Skeletal muscle satellite cell (primary cell): ENCODE measurements around the gene KCNG2.

ENCODE experiments used
- H3K27me3 ChIP-seq: 2 replicates; pipeline ENCODE4 v1.7.0; 2013; ENCODE audit warnings: low read length; ENCODE audit not compliant: control insufficient read depth, insufficient read depth
- H3K36me3 ChIP-seq: 2 replicates; pipeline ENCODE4 v1.7.0; 2013; ENCODE audit warnings: mild to moderate bottlenecking, control low read depth, low read length; ENCODE audit not compliant: insufficient read depth
- H3K4me1 ChIP-seq: 2 replicates; pipeline ENCODE4 v1.7.0; 2013; ENCODE audit warnings: low read length; ENCODE audit not compliant: control insufficient read depth, insufficient read depth
- H3K4me2 ChIP-seq: 2 replicates; pipeline ENCODE4 v1.7.0; 2013; ENCODE audit warnings: mild to moderate bottlenecking, low read length
- H3K4me3 ChIP-seq: 2 replicates; pipeline ENCODE4 v1.7.0; 2013; ENCODE audit warnings: low read length
- H3K9ac ChIP-seq: 2 replicates; pipeline ENCODE4 v1.7.0; 2013; ENCODE audit warnings: mild to moderate bottlenecking, low read depth, low read length, moderate library complexity
- H3K9me3 ChIP-seq: replicated peaks from 2 replicates; pipeline ENCODE4 v1.7.0; 2013; ENCODE audit warnings: mild to moderate bottlenecking, control low read depth, low read length

Gene KCNG2

DNA sequence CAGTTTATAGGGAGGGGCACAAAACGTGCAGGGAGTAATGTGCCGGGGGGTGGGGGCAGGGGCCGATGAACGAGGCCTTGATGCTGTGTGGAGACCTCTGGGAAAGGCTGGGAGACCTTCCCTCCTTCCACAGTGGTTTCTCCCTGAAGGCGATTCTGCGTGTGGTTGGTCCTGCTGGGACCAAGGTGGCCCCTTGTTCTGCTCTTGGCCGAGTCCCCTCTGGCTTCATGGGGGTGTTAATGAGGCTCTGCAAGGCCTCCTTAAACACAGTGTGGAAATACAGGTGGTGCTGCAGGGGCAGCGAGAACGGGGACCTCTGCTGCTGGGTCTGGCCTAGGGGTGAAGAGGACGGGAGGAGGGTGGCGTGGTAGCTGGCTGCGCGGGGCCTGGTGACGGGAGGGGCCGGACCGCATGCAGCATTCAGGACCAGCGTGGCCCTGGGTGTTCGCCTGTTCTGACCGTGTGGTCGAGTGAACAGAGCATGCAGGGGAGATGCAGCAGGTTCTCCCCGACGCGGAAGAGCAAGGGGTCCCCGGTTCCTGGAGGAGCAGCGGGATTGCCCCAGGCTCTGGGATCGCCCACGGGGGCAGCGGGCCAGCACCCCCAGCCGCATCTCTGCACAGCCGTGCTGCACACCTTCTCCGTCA lies 42.1 kb upstream of the KCNG2 start:
- no peaks in the 10 kb centered on the region for H3K4me1 ChIP-seq
- no peaks in the 10 kb centered on the region for H3K9me3 ChIP-seq
- no peak overlapping the region for H3K9ac ChIP-seq
- no peaks in the 10 kb centered on the region for H3K27me3 ChIP-seq
- H3K4me2 ChIP-seq, result no peak overlapping the region
- peaks cover 16% of the 10 kb centered on the region for H3K36me3 ChIP-seq
- H3K4me3 ChIP-seq, result no peak overlapping the region

- H3K9ac ChIP-seq, result no peak overlapping the region
- H3K9me3 ChIP-seq, result no peaks in the 10 kb centered on the region
- no peak overlapping the region for H3K4me2 ChIP-seq
- H3K4me1 ChIP-seq, result no peaks in the 10 kb centered on the region
- no peaks in the 10 kb centered on the region for H3K27me3 ChIP-seq
- no peak overlapping the region for H3K4me3 ChIP-seq
- peaks cover 16% of the 10 kb centered on the region for H3K36me3 ChIP-seq
Observed at GRCh38 chr18:79756143-79756500, 41.6 kb upstream of the KCNG2 start.

- H3K4me2 ChIP-seq, result no peak overlapping the region
- H3K36me3 ChIP-seq, result peaks cover 13% of the 10 kb centered on the region
- no peaks in the 10 kb centered on the region for H3K27me3 ChIP-seq
- H3K9me3 ChIP-seq, result no peaks in the 10 kb centered on the region
- H3K4me3 ChIP-seq, result no peak overlapping the region
- no peaks in the 10 kb centered on the region for H3K4me1 ChIP-seq
- no peak overlapping the region for H3K9ac ChIP-seq
Observed at GRCh38 chr18:79756826-79757225, 40.9 kb upstream of the KCNG2 start.

DNA sequence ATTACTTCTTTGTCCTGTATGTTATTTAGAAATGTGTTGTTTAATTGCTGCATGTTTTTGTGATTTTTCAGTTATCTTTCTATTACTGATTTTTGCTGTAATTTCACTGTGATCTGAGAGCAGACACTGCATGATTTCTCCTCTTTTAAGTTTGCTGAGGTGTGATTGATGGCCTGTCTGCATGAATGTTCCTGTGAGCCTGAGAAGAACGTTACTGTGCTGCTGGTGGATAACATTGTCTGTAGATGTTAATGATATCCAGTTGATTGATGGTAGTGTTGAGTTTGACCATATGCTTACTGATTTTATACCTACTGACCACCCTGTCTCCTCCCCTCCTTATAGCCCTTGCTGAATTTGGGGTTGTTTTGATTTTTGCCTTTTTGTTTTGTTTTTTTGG lies 37.4 kb upstream of the KCNG2 start:
- no peak overlapping the region for H3K4me2 ChIP-seq
- no peaks in the 10 kb centered on the region for H3K9me3 ChIP-seq
- H3K4me3 ChIP-seq, result no peak overlapping the region
- H3K36me3 ChIP-seq, result no peaks in the 10 kb centered on the region
- no peak overlapping the region for H3K9ac ChIP-seq
- no peaks in the 10 kb centered on the region for H3K4me1 ChIP-seq
- H3K27me3 ChIP-seq, result peaks cover 4% of the 10 kb centered on the region

DNA sequence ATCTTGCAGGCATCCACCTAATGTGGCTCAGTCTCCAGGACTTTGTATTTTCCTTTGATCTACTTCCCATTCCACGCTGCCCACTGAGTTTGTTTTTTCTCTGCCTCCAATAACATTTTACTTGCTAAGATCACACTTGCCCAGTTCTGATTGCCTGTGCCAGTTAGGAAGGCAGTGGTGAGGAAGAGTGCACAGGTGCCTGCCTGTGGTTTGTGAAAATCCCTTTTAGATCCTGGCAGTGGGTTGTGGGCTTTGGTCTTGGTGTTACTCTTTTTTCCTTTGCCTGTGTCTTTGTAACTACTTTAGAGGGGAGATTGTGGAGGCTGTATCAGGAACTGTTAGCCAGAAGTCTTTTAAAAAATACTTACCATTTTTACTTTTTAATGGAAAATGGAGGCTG lies 36.9 kb upstream of the KCNG2 start:
- H3K9me3 ChIP-seq, result no peaks in the 10 kb centered on the region
- no peak overlapping the region for H3K9ac ChIP-seq
- no peak overlapping the region for H3K4me2 ChIP-seq
- no peaks in the 10 kb centered on the region for H3K4me1 ChIP-seq
- no peaks in the 10 kb centered on the region for H3K36me3 ChIP-seq
- no peak overlapping the region for H3K4me3 ChIP-seq
- H3K27me3 ChIP-seq, result peaks cover 4% of the 10 kb centered on the region

DNA sequence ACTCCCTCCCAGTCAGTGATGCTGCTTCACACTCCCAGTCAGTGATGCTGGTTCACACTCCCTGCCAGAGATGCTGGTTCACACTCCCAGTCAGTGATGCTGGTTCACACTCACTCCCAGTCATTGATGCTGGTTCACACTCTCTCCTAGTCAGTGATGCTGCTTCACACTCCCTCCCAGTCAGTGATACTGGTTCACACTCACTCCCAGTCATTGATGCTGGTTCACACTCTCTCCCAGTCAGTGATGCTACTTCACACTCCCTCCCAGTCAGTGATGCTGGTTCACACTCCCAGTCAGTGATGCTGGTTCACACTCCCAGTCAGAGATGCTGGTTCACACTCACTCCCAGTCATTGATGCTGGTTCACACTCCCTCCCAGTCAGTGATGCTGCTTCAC lies 34.3 kb upstream of the KCNG2 start:
- H3K9me3 ChIP-seq, result peaks cover 9% of the 10 kb centered on the region
- no peak overlapping the region for H3K4me2 ChIP-seq
- no peak overlapping the region for H3K4me3 ChIP-seq
- no peaks in the 10 kb centered on the region for H3K36me3 ChIP-seq
- peaks cover 6% of the 10 kb centered on the region for H3K27me3 ChIP-seq
- H3K4me1 ChIP-seq, result no peaks in the 10 kb centered on the region
- H3K9ac ChIP-seq, result no peak overlapping the region

DNA sequence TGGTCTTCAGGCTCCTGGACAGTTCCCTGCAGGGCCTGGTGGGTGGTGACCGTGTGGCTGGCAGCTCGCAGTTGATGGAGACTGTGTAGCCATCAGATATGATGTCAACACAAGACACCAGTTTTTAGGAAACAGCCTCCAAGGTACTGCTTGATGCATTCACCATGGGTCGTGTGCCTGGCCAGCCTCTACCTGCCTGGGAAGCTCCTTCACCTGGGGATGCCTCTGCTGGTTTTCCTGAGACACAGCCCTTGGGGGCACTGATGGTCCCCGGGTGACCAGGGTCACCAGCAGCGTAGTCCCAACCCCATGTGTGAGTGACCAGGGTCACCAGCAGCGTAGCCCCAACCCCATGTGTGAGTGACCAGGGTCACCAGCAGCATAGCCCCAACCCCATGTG lies 33.6 kb upstream of the KCNG2 start:
- Histone ChIP-seq H3K4me3 (no peak overlapping the region), H3K4me2 (no peak overlapping the region), H3K27me3 (peaks cover 7% of the 10 kb centered on the region), H3K36me3 (no peaks in the 10 kb centered on the region), H3K9me3 (peaks cover 9% of the 10 kb centered on the region), H3K9ac (no peak overlapping the region), H3K4me1 (no peaks in the 10 kb centered on the region)

DNA sequence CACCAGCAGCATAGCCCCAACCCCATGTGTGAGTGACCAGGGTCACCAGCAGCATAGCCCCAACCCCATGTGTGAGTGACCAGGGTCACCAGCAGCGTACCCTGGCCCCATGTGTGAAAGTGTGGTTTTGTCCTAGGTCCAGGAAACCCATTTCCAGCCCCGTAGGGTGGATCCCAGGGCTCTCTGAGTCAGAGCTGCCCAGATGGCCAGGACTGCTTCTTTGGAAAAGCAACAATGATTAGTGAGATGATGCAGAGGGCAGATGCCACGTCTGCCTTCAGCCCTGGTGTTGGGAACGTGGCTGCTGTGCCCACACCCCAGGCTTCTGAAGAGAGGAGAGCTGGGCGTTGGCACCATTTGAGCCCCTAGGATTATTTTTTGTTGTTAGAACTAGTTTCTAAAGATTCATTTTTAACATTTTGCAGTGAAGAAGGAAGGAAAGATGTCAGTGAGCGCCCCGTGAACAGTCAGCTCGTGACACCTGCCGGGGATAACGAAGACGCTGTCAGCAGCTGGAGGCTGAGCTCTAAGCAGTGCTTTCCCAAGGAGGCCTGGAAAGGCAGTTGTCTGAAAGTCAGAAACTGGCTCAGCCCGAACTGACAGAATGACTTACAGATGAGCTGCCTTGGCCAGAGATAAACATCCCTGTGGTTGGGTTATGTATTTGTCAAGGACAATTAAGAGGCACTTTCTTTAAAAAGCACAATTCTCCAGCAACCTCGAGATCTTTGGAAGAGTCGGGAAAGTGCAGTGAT lies 32.1 kb upstream of the KCNG2 start:
- no peak overlapping the region for H3K4me2 ChIP-seq
- H3K4me3 ChIP-seq, result no peak overlapping the region
- peaks cover 9% of the 10 kb centered on the region for H3K9me3 ChIP-seq
- H3K9ac ChIP-seq, result no peak overlapping the region
- no peaks in the 10 kb centered on the region for H3K36me3 ChIP-seq
- no peaks in the 10 kb centered on the region for H3K4me1 ChIP-seq
- H3K27me3 ChIP-seq, result peaks cover 7% of the 10 kb centered on the region

GRCh38 chr18:79766308-79766707 lies 31.4 kb upstream of the KCNG2 start:
- Histone ChIP-seq H3K4me1 (no peaks in the 10 kb centered on the region), H3K4me2 (no peak overlapping the region), H3K9me3 (peaks cover 9% of the 10 kb centered on the region), H3K36me3 (no peaks in the 10 kb centered on the region), H3K9ac (no peak overlapping the region), H3K27me3 (peaks cover 7% of the 10 kb centered on the region), H3K4me3 (no peak overlapping the region)

DNA sequence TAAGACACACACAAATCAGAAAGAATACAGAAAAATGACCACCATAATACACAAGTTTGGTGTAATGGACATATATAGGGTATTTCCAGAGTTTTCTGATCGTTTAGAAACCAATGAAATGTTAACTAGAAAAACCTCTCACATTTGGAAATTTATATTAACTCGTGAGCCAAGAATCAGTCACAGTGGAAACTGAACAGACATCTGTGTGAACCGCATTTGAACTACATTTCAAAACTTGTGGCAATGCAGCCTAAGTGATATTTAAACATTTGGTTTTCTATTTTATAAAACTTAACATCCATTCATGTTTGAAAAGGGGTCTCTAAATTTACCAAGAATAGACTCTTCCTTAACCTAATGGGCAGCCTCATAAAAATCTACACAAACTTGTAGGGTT lies 29.0 kb upstream of the KCNG2 start:
- Histone ChIP-seq H3K9me3 (peaks cover 9% of the 10 kb centered on the region), H3K4me2 (no peak overlapping the region), H3K36me3 (no peaks in the 10 kb centered on the region), H3K4me3 (no peak overlapping the region), H3K4me1 (no peaks in the 10 kb centered on the region), H3K27me3 (peaks cover 12% of the 10 kb centered on the region), H3K9ac (no peak overlapping the region)

DNA sequence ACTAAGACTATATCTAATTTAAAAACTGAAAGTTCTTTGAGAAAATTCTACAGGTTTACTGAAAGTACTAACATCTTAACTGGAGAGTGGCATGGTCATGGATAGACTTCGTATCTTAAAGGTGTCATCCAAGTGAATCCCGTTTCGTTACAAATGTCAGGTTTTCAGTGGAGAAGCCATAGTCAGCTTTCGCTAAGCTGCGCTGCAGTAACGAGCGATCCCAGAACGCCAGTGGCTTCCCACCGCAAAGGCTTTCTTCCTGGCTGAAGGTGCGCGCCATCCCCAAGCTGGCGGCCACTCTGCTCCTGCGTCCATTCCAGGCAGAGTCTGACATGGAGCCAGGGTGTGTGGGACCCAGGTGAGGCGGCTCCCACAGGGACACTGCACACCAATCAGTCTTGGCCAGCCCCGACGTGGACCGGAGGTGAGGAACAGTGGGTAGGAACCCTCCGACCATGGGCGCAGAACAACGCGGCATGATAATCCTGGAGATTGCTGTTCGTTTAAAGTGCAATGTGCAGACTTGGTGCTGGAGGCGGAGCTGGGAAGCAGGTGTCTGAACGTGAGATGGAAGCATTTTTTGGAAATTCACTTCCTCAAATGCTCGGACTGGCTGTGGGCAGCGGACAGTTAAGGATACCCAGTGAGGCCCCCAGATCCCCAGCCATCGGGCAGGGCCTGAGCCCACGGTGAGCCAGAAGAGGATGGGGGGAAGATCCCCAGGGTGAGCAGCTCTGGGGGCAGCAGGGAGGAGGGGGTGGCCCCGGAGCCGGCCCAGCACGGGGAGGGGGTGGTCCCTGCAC lies 27.8 kb upstream of the KCNG2 start:
- peaks cover 9% of the 10 kb centered on the region for H3K9me3 ChIP-seq
- peaks cover 15% of the 10 kb centered on the region for H3K27me3 ChIP-seq

More for the DNA sequence above, 27.8 kb upstream of the KCNG2 start:
- no peak overlapping the region for H3K4me2 ChIP-seq
- H3K4me3 ChIP-seq, result no peak overlapping the region
- no peaks in the 10 kb centered on the region for H3K4me1 ChIP-seq
- no peak overlapping the region for H3K9ac ChIP-seq
- H3K36me3 ChIP-seq, result no peaks in the 10 kb centered on the region
